Measurements from ENCODE around the gene POLE. TPM values are rescaled to one million over a fixed set of nuclear protein-coding genes. Genes with fewer than 3 reads are reported as not detected.
A peak's percentile ranks its signal among the peaks of the same experiment; 100 is the strongest.
"Not testable (repeated sequence)": the region's sequence is repeated elsewhere in the genome, so short reads cannot be mapped to it uniquely, and the experiment has no call there.

POLE gene
- total and polyA plus RNA-seq, 9 of the 15 experiments (the other 6 are each of a cell fraction or from before 2014, with no cell fraction given): 2.4 to 154 (median 49.6) TPM

- H3K36me3 ChIP-seq (ENCODE audit: control insufficient read depth, insufficient read depth, low read length); ATAC-seq; intact Hi-C loops (cut with micrococcal nuclease); H4K20me1 ChIP-seq (replicated peaks; ENCODE audit: control insufficient read depth, insufficient read depth, low read length); FAIRE-seq; H3K4me3 ChIP-seq; H3K9me1 ChIP-seq (ENCODE audit: control insufficient read depth, insufficient read depth, low read length); H2AFZ ChIP-seq (ENCODE audit: low read depth, low read length); CTCF ChIA-PET (ENCODE audit: low intra/inter-chr PET ratio); DNase-seq (ENCODE audit: extremely low read depth in 1 of 4, low spot score in 3 of 4); H3K9ac ChIP-seq (ENCODE audit: insufficient read depth in 1 of 2, low read depth in 2 of 2, low read length in 2 of 2); BruUV-seq (replicated peaks); in situ Hi-C loops (cut with MboI); H3K27ac ChIP-seq (ENCODE audit: extremely low read depth, low read depth, low read length); H3K9me3 ChIP-seq (replicated peaks; ENCODE audit: control insufficient read depth, insufficient read depth, low read depth, low read length); H3K4me2 ChIP-seq (ENCODE audit: insufficient read depth, low read length); H3K79me2 ChIP-seq (ENCODE audit: control insufficient read depth, insufficient read depth, low read length): not testable (repeated sequence)
- TF ChIP-seq CEBPB (tag; IDR thresholded peaks at IDR 0.05) (0 out of 2 replicates have a peak, but pooled peaks have one; percentile 30), CEBPG (CRISPR knock-in tag; IDR thresholded peaks at IDR 0.05) (peak; percentile 41; the same call in 1 of the 2 replicates), CEBPG (tag; conservative IDR thresholded peaks at IDR 0.05 in 1 of 2, IDR thresholded peaks at IDR 0.05 in 1 of 2) (0 out of 4 replicates have a peak, but pooled peaks of 1 of the 2 experiments have one; percentile 14)
- TF ChIP-seq, protein P1, sequence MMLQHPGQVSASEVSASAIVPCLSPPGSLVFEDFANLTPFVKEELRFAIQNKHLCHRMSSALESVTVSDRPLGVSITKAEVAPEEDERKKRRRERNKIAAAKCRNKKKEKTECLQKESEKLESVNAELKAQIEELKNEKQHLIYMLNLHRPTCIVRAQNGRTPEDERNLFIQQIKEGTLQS (IDR thresholded peaks at IDR 0.05): peak; percentile 50; the same call in 1 of the 2 replicates
- TF ChIP-seq, protein P1 (CRISPR knock-in tag; conservative IDR thresholded peaks at IDR 0.05): not testable (repeated sequence)
- Histone ChIP-seq H3K4me1 (replicated peaks in 1 of 2; ENCODE audit: control insufficient read depth in 2 of 2, insufficient read depth in 2 of 2, low read length in 2 of 2) (peaks cover 7 to 66% of the 10 kb centered on the region in 2 experiments; a peak in 4 of 5 replicates), H3K27me3 (ENCODE audit: control insufficient read depth in 2 of 2, insufficient read depth in 2 of 2, low read length in 2 of 2) (peaks cover 21 to 46% of the 10 kb centered on the region in 2 experiments)
- WGBS (ENCODE audit: insufficient coverage, low coverage, missing lambda C conversion rate): 24% methylated on average over 6 of the region's 6 CpGs
- POLR2A ChIA-PET: interaction anchor here (0.8 to 1.0 kb wide), 2 partner anchors 10 to 16 kb away, joined by 3 read pairs; no protein-coding TSS in a partner anchor
Observed at GRCh38 chr12:132599502-132599901, 87.6 kb downstream of the POLE start.
